ENCODE data around the gene IRAK2.
"Not testable (repeated sequence)": the region's sequence is repeated elsewhere in the genome, so short reads cannot be mapped to it uniquely, and the experiment has no call there.

GRCh38 chr3:10272476-10272875, 107.8 kb downstream of the IRAK2 start:
- TF ChIP-seq, protein P1, sequence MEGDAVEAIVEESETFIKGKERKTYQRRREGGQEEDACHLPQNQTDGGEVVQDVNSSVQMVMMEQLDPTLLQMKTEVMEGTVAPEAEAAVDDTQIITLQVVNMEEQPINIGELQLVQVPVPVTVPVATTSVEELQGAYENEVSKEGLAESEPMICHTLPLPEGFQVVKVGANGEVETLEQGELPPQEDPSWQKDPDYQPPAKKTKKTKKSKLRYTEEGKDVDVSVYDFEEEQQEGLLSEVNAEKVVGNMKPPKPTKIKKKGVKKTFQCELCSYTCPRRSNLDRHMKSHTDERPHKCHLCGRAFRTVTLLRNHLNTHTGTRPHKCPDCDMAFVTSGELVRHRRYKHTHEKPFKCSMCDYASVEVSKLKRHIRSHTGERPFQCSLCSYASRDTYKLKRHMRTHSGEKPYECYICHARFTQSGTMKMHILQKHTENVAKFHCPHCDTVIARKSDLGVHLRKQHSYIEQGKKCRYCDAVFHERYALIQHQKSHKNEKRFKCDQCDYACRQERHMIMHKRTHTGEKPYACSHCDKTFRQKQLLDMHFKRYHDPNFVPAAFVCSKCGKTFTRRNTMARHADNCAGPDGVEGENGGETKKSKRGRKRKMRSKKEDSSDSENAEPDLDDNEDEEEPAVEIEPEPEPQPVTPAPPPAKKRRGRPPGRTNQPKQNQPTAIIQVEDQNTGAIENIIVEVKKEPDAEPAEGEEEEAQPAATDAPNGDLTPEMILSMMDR (IDR thresholded peaks at IDR 0.05; ENCODE audit: extremely low read depth in 1 of 2, insufficient read depth in 1 of 2, low read depth in 1 of 2, low read length in 2 of 2) = not testable (repeated sequence)
- TF ChIP-seq MYC (IDR thresholded peaks at IDR 0.05; ENCODE audit: low read depth, low read length); POLR2A (IDR thresholded peaks at IDR 0.05; ENCODE audit: low read depth, low read length); POLR2AphosphoS5 (IDR thresholded peaks at IDR 0.05; ENCODE audit: insufficient read depth, low read depth, low read length); MAX (IDR thresholded peaks at IDR 0.05; ENCODE audit: insufficient read depth, insufficient read length); JUN (IDR thresholded peaks at IDR 0.05; ENCODE audit: borderline replicate concordance, insufficient read depth, insufficient read length, low read depth); EZH2 (IDR thresholded peaks at IDR 0.05; ENCODE audit: borderline replicate concordance, low read depth, low read length, severe bottlenecking): not testable (repeated sequence)
